Measurements from ENCODE around the gene NARF. TPM values are rescaled to one million over a fixed set of nuclear protein-coding genes. Genes with fewer than 3 reads are reported as not detected.

NARF gene
- total and polyA plus RNA-seq, 2 donors (not counting 3 experiments of a cell fraction or from before 2014, with no cell fraction given): 83.4 to 158 TPM

- TF ChIP-seq EZH2 (IDR thresholded peaks at IDR 0.05; ENCODE audit: borderline replicate concordance, low read depth, low read length, severe bottlenecking): no peak
- TF ChIP-seq MAX (IDR thresholded peaks at IDR 0.05; ENCODE audit: insufficient read depth, insufficient read length): no peak
- TF ChIP-seq MYC (IDR thresholded peaks at IDR 0.05; ENCODE audit: low read depth, low read length): no peak
- no peak for TF ChIP-seq CTCF (IDR thresholded peaks at IDR 0.05; ENCODE audit: extremely low read depth in 1 of 2, insufficient read depth in 1 of 2, low read depth in 1 of 2, low read length in 2 of 2)
- no peak for TF ChIP-seq POLR2AphosphoS5 (IDR thresholded peaks at IDR 0.05; ENCODE audit: insufficient read depth, low read depth, low read length)
- TF ChIP-seq JUN (IDR thresholded peaks at IDR 0.05; ENCODE audit: borderline replicate concordance, insufficient read depth, insufficient read length, low read depth): no peak
- TF ChIP-seq FOS (IDR thresholded peaks at IDR 0.05; ENCODE audit: borderline replicate concordance, insufficient read depth, low read length): no peak
- no peak for TF ChIP-seq POLR2A (IDR thresholded peaks at IDR 0.05; ENCODE audit: low read depth, low read length)
- no peak for TF ChIP-seq GATA2 (IDR thresholded peaks at IDR 0.05; ENCODE audit: insufficient read depth, insufficient read length, low read depth, low read length)
- ChIA-PET CTCF (no interaction called here), POLR2A (no interaction called here)
- FAIRE-seq: no peak
- Histone ChIP-seq H3K9me1 (replicated peaks; ENCODE audit: control insufficient read depth, extremely low read depth, insufficient read depth, low read length) (no peaks in the 10 kb centered on the region), H3K36me3 (ENCODE audit: control insufficient read depth in 2 of 2, extremely low read depth in 1 of 2, insufficient read depth in 2 of 2, low read length in 2 of 2) (peaks cover 0 to 13% of the 10 kb centered on the region in 2 experiments), H3K4me3 (replicated peaks in 1 of 3; ENCODE audit: insufficient read depth in 1 of 3, low read depth in 1 of 3, low read length in 3 of 3) (no peak overlapping the region), H3K4me1 (ENCODE audit: control insufficient read depth, extremely low read depth, insufficient read depth, low read length) (no peaks in the 10 kb centered on the region), H3K27me3 (ENCODE audit: control insufficient read depth in 2 of 2, insufficient read depth in 2 of 2, low read length in 2 of 2) (no peaks in the 10 kb centered on the region), H3K9ac (replicated peaks; ENCODE audit: extremely low read depth, insufficient read depth, low read length) (no peak overlapping the region), H3K4me2 (ENCODE audit: insufficient read depth, low read length) (no peak overlapping the region), H4K20me1 (replicated peaks; ENCODE audit: control insufficient read depth, extremely low read depth, insufficient read depth, low read length) (no peaks in the 10 kb centered on the region), H3K79me2 (ENCODE audit: control insufficient read depth, insufficient read depth, low read length) (peaks cover 3% of the 10 kb centered on the region), H2AFZ (ENCODE audit: low read depth, low read length) (no peak overlapping the region), H3K27ac (ENCODE audit: insufficient read depth, low read depth, low read length) (no peak overlapping the region), H3K9me3 (replicated peaks; ENCODE audit: control insufficient read depth, insufficient read depth, low read length) (no peaks in the 10 kb centered on the region)
- dilution Hi-C loops (cut with MboI; ENCODE audit: extremely low pct_ligation_motif_present, low sequenced_read_pairs): no loop called here
- intact Hi-C loops (cut with micrococcal nuclease): no loop called here
- no TSS peak for BruUV-seq (replicated peaks)
- no peak for DNase-seq (ENCODE audit: low read depth, low spot score)
These were observed 13.5 kb upstream of the NARF start for GRCh38 chr17:82444941-82445521.

Measured in endothelial cell of umbilical vein (primary cell).